NCI-H2196 (cell line): ENCODE data around the gene DGKI.

Experiments used
- DNase-seq: peaks from one replicate; lab custom pipeline; 2025; ENCODE audit not compliant: unreplicated experiment; lab: John Stamatoyannopoulos, UW

DGKI gene

GRCh38 chr7:137547485-137547884 lies 299.3 kb downstream of the DGKI start:
- no peak for DNase-seq

- no peak for DNase-seq
Measured at GRCh38 chr7:137546671-137547070, 300.1 kb downstream of the DGKI start.

DNA sequence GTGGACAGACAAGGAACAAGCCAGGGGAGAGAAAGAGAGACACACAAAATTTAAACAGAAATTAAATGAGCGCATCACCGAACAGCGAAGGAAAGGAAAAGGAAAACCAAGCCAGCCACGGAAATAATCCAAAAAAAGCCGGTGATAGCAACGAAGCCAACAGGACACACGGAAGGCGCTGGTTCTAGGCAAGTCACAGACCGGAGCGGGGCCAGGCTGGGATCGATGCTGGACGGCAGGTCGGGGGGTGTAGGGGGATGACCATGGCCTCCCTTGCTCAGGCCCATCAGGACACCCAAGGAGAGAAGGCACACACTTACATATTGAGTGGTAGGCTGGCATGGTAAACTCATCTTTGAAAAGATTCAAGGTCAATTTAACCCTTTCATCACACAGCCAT lies 300.8 kb downstream of the DGKI start:
- no peak for DNase-seq

GRCh38 chr7:137545059-137545716 lies 301.6 kb downstream of the DGKI start:
- no peak for DNase-seq

DNA sequence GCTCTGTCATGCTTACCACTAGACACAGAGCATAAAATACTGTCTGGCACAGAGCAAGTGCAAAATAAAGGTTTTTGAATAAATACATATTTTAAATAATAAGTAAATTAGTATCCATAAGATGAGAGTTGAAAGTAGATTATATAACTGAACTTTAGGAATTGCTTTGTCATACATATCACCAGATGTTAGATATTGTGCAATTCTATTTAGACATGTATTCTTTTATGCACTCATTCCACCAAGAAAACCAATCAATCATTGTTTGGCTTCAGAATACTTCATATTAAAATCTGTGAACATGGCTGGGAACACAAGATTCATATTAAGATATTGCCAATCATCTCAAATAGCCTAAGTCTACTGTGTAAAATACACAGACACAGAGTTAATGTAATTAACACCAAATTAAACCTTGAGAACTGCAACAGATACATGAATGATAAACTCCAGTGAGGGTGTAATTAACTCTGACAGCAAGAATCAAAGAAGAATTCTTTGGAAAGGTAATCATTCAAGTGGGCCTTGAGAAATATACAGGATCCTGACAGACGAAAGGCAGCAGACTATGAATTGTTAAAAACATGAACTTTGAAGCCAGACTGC lies 302.2 kb downstream of the DGKI start:
- DNase-seq, result no peak

DNA sequence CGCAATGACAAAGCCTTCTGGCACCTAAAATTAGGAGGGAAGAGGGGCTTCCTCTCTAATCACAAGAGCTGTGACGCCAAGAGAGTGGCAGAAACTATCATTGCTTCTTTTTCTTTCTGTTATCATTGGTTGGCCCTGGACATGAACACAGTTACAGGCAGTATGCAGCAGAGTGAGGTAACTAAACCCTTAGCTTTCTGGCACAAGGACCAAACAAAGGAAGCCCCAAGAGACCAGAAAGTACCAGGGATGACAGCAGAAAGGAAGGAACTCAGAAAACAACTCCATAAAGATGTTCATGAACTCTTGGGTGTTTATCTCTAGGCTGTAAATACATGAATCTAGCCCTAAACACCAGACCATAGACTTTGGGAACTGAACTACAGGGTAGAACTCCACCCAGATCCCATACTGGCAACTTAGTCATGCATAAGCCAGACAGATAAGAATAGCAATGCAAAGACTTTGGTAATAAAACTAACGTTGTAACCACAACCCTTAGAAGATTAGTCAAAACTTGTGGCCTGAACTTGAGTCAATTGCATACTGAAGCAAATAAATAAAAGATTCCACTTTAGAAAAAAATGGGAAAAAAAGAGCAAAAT lies 307.6 kb downstream of the DGKI start:
- no peak for DNase-seq

GRCh38 chr7:137538361-137538762 lies 308.4 kb downstream of the DGKI start:
- DNase-seq, result no peak

GRCh38 chr7:137535579-137535978 lies 311.2 kb downstream of the DGKI start:
- no peak for DNase-seq

DNA sequence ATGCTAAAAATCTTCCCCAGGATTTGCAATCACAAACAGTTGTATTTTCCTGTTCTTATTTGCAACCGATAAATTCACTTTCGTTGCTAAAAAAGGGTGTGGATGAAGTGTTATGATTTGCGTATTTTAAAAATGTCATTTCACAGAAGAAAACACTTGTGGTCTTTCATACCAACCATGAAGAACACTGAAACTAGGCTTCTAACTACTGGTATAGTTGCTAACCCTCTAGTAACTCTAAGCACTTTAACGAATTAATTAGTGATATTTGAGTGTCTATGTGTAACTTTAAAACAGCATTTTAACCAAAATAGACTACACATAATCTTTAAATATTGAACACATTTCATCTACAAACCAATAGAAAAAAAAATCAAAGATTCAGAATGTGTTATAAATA lies 315.1 kb downstream of the DGKI start:
- DNase-seq, result no peak

DNA sequence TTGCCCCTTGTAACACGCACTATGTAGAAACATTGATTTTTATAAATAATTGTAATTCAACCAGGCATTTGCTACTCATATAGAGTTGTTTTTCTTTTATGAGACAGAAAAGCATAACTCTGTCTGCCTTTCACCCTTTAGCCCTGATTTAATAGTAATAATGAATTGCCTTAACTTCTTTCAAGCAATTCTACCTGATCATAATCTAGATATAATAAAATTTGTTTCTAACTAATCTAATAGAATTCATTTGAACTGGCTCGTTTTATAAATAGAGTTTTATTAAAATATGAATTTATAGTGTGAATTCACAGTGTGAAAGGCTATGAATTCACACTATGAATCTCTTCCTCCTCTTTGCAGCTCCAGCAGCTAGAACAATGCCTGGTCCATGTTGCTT lies 319.1 kb downstream of the DGKI start:
- no peak for DNase-seq

- DNase-seq, result no peak
Measured at GRCh38 chr7:137523171-137523570, 323.6 kb downstream of the DGKI start.

DNA sequence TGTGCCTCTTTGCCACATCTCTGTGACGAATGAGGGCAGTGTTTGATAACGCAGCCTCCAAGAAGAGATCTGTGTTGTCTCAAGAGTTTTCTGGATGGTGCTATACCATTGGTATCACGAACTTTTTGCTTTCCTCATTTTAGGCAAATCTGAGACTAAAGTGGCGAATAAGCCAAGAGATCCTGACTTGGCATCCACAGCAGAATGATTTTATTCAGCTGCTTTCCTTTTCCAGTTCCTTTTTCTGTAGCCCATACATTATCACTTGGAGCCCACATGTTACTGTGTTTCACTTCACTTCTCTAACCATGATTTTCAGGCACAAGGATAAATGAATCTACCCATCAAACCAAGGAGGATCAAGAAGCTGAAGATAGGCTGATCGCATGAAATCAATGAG lies 325.3 kb downstream of the DGKI start:
- no peak for DNase-seq

DNA sequence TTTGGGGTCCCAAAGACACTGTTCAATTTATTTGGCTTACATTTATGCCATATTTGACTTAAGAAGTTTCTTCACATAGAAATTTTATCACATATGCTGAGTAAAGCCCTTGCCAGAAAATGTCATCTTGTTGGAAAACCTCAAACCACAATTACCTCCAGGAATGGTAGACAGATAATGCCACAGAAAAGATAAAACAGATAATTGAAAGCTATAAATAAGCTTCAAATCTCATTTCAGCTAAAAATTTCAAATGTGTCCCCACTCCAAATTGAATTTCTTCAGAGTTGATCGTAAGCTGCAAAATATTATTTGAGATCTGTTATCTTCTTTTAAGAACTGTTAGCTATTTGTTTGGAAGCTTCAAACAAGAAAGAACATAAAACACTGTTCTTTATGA lies 326.8 kb downstream of the DGKI start:
- no peak for DNase-seq

DNA sequence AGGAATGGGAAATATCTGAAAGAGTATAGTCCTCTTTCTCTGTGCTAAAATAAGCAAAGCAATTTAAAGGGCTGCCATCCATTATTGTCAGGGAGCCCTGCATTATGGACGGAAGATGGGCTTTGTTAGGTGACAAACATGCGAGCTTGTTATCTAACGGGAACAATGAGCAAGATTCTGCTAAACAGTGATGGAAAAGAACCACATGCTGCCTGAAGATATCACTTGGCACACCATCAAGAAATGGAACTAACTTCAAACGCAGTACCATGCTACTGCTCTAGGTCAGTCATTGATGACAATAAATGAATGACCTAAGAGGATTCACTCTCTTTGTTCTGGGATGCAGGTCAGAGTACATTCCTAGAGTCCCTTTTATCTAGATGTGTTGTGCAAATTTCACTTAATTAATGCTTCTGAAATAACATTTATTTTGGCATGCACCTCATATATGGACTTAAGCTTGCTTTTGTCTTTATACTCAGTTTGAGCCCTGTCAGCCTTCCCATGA lies 327.5 kb downstream of the DGKI start:
- no peak for DNase-seq

GRCh38 chr7:137513091-137513490 lies 333.7 kb downstream of the DGKI start:
- no peak for DNase-seq

- no peak for DNase-seq
Measured at GRCh38 chr7:137507096-137507495, 339.7 kb downstream of the DGKI start.

DNA sequence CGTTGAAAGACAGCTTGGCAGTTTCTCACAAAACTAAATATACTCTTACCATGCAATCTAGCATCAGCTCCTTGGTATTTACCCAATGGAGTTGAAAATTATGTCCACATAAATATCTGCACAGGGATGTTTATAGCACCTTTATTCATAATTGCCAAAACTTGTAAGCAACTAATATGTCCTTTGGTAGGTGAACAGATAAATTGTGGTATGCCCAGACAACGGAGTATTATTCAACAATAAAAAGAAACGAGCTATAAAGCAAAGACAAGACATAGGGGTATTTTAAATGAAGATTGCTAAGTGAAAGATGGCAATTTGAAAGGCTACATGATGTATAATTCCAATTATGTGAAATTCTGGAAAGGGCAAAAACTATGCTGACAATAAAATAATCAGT lies 340.7 kb downstream of the DGKI start:
- DNase-seq, result no peak

- no peak for DNase-seq
Measured at GRCh38 chr7:137501562-137501961, 345.2 kb downstream of the DGKI start.

- DNase-seq, result no peak
Measured at GRCh38 chr7:137492889-137493288, 353.9 kb downstream of the DGKI start.

GRCh38 chr7:137489880-137490279 lies 356.9 kb downstream of the DGKI start:
- no peak for DNase-seq

GRCh38 chr7:137488038-137488437 lies 358.7 kb downstream of the DGKI start:
- DNase-seq, result no peak

DNA sequence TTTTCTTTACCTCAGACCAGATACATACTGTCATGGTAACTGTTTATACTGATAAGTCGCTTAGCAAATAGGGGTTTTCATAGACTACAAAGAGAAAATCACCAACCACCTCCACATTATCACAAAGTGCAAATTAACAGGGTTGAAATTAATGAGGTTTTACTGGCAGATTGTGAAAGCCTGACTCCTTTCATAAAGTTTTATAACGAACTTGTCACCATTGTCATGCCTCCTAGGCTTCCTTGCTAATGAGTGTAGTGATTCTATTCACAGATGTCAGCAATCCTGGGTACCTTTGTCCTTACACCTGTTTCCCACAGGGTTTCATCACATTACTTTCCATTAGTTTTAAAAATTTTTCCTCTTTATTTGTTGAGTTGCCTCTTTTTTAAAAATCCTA lies 361.0 kb downstream of the DGKI start:
- DNase-seq, result no peak

DNA sequence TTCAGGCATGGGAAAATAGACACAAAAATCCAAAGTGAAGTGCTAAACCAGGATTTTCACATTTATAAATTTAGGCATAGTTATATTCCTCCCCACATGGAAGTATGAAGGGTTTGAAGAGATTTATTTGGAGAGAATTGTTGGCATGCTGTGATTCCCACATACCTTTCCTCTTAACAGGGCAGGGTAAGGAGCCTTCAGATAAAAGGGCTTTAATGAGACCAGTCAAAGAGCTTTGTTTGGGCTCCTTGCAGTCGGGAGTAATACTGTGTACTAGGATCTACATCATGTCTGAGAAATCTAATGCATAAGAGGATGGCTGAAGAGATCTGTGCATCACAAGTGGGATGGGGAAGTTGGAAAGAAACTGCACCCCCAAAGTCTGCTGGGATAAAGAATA lies 362.4 kb downstream of the DGKI start:
- DNase-seq, result no peak
